GM12864 (cell line): ENCODE measurements around the gene PCSK6.
A peak's percentile ranks its signal among the peaks of the same experiment; 100 is the strongest.

ENCODE experiments used
- DNase-seq: peaks from one replicate; pipeline ENCODE4 v3.0.0-alpha.2; 2011; ENCODE audit warnings: low read depth
- H3K4me3 ChIP-seq: 2 replicates; pipeline ENCODE4 v1.5.1; 2011; ENCODE audit warnings: mild to moderate bottlenecking, low read depth, low read length, control low read depth
- CTCF ChIP-seq: IDR thresholded peaks from 2 replicates; pipeline ENCODE4 v1.5.1; 2011; ENCODE audit warnings: low read depth, mild to moderate bottlenecking, moderate library complexity, low read length, control low read depth, inconsistent platforms; ENCODE audit errors: missing control alignments

The PCSK6 gene

GRCh38 chr15:101348015-101348414 is 141.5 kb downstream of the PCSK6 start:
- H3K4me3 ChIP-seq: no peak overlapping the region
- TF ChIP-seq CTCF: no peak
- DNase-seq: no peak

GRCh38 chr15:101347454-101347853 is 142.1 kb downstream of the PCSK6 start:
- TF ChIP-seq CTCF: no peak
- H3K4me3 ChIP-seq: no peak overlapping the region

GRCh38 chr15:101346928-101347327 is 142.6 kb downstream of the PCSK6 start:
- TF ChIP-seq CTCF: no peak
- DNase-seq: no peak
- no peak overlapping the region for H3K4me3 ChIP-seq

More at GRCh38 chr15:101347454-101347853, 142.1 kb downstream of the PCSK6 start:
- no peak for DNase-seq

- DNase-seq: no peak
- TF ChIP-seq CTCF: no peak
- no peak overlapping the region for H3K4me3 ChIP-seq
Measured at GRCh38 chr15:101342056-101342455, 147.5 kb downstream of the PCSK6 start.

GRCh38 chr15:101338502-101339057 is 150.9 kb downstream of the PCSK6 start:
- no peak for TF ChIP-seq CTCF
- DNase-seq: no peak

GRCh38 chr15:101337976-101338375 is 151.5 kb downstream of the PCSK6 start:
- no peak for TF ChIP-seq CTCF
- no peak overlapping the region for H3K4me3 ChIP-seq
- no peak for DNase-seq

More at GRCh38 chr15:101338502-101339057, 150.9 kb downstream of the PCSK6 start:
- no peak overlapping the region for H3K4me3 ChIP-seq

GRCh38 chr15:101333907-101334789 is 155.4 kb downstream of the PCSK6 start:
- peak; percentile 19 for DNase-seq
- H3K4me3 ChIP-seq: peak overlapping the region; percentile 27; the same call in 1 of the 2 replicates
